GM12878 (cell line): Measurements from ENCODE around the gene COG4. TPM values are rescaled to one million over a fixed set of nuclear protein-coding genes. Genes with fewer than 3 reads are reported as not detected.

ENCODE experiments used
- ATAC-seq: fragments of 200-7000 bp; cut with Tn5 transposase; 3 replicates; pipeline ENCODE4 v1.9.1; 2020; ENCODE audit warnings: mild to moderate bottlenecking, moderate library complexity
- BruUV-seq: library from RNA; stranded (reverse); fragments of 400-500 nt; replicated peaks from 2 replicates; lab custom pipeline; 2021; lab: Mats Ljungman, UMichigan
- CTCF ChIA-PET: fragments of 300-600 bp; sonication (Branson Sonifier 250); formaldehyde crosslinking; extraction: SDS; loops from one replicate; lab custom pipeline; 2021; ENCODE audit warnings: inconsistent platforms; lab: Yijun Ruan, JAX
- POLR2A ChIA-PET: fragments of 350-600 bp; formaldehyde crosslinking; extraction: SDS; loops from one replicate; lab custom pipeline; 2021; ENCODE audit warnings: inconsistent platforms; lab: Charles Lee
- RAD21 ChIA-PET: fragments of 300-600 bp; sonication (Branson Sonifier 250); formaldehyde crosslinking; loops from one replicate; lab custom pipeline; 2023; ENCODE audit warnings: antibody characterized with exemption; ENCODE audit not compliant: unreplicated experiment; lab: Charles Lee
- SMC1A ChIA-PET: fragments of 300-600 bp; sonication (Branson Sonifier 250); formaldehyde crosslinking; loops from one replicate; lab custom pipeline; 2023; ENCODE audit not compliant: unreplicated experiment, uncharacterized antibody; lab: Charles Lee
- DNase-seq: peaks from one replicate; pipeline ENCODE4 v3.0.0-alpha.2; 2011; ENCODE audit warnings: low read depth, low spot score
- FAIRE-seq: peaks from 3 replicates; lab custom pipeline; 2011; peaks lifted over from hg19 to GRCh38; lab: Jason Lieb, UNC
- H2AFZ ChIP-seq: 2 replicates; pipeline ENCODE4 v1.6.0; 2011; ENCODE audit warnings: low read depth, low read length, control low read depth; ENCODE audit not compliant: control insufficient read depth
- H3K27ac ChIP-seq: 2 replicates; pipeline ENCODE4 v1.5.1; 2011; ENCODE audit warnings: control low read depth; ENCODE audit not compliant: control insufficient read depth, insufficient read depth
- H3K27me3 ChIP-seq, 2 experiments: replicated peaks in 1 of 2; 2 replicates each; pipeline versions ENCODE4 v1.6.0 to v1.6.1; 2011; ENCODE audit warnings: low read length in 1 of 2; ENCODE audit not compliant: control insufficient read depth in 2 of 2, insufficient read depth in 2 of 2
- H3K36me3 ChIP-seq, 2 experiments: 2 replicates each; pipeline ENCODE4 v1.5.1; 2011; ENCODE audit warnings: low read length in 1 of 2; ENCODE audit not compliant: control insufficient read depth in 2 of 2, insufficient read depth in 2 of 2
- H3K4me1 ChIP-seq: 2 replicates; pipeline ENCODE4 v1.6.1; 2011; ENCODE audit warnings: mild to moderate bottlenecking, low read length, moderate library complexity, mixed read lengths; ENCODE audit not compliant: control insufficient read depth, insufficient read depth
- H3K4me2 ChIP-seq: 2 replicates; pipeline ENCODE4 v1.6.0; 2011; ENCODE audit warnings: control low read depth; ENCODE audit not compliant: control insufficient read depth, insufficient read depth
- H3K4me3 ChIP-seq: fragments of 200-600 bp; sonication (generic); 2 replicates; pipeline ENCODE4 v1.5.1; 2016
- H3K79me2 ChIP-seq: 2 replicates; pipeline ENCODE4 v1.6.0; 2011; ENCODE audit warnings: low read length; ENCODE audit not compliant: control insufficient read depth, insufficient read depth
- H3K9ac ChIP-seq: 2 replicates; pipeline ENCODE4 v1.8.0; 2011; ENCODE audit warnings: low read length, control low read depth, mixed read lengths; ENCODE audit not compliant: control insufficient read depth, insufficient read depth
- H3K9me3 ChIP-seq: replicated peaks from 3 replicates; pipeline ENCODE4 v1.5.1; 2011; ENCODE audit warnings: mild to moderate bottlenecking, low read length; ENCODE audit not compliant: control insufficient read depth, insufficient read depth
- H4K20me1 ChIP-seq: 2 replicates; pipeline ENCODE4 v1.6.0; 2011; ENCODE audit not compliant: control insufficient read depth, insufficient read depth
- CBFB ChIP-seq: IDR thresholded peaks from 2 replicates; pipeline ENCODE4 v1.6.1; 2016; ENCODE audit warnings: antibody characterized with exemption, low read depth
- ELK1 ChIP-seq: IDR thresholded peaks from 2 replicates; pipeline ENCODE4 v1.6.1; 2012; ENCODE audit warnings: low read depth, low read length, improper control_type of control experiment
- FOXM1 ChIP-seq: IDR thresholded peaks from 2 replicates; pipeline ENCODE4 v1.6.1; 2012; ENCODE audit warnings: low read depth, mild to moderate bottlenecking, inconsistent platforms, low read length, moderate library complexity
- KAT2A ChIP-seq: conservative IDR thresholded peaks from 2 replicates; pipeline ENCODE4 v1.6.1; 2011; ENCODE audit warnings: low read depth, low read length; ENCODE audit not compliant: control insufficient read depth
- MTA2 ChIP-seq: fragments of 450-650 bp; IDR thresholded peaks from 2 replicates; pipeline ENCODE4 v1.6.1; 2016; ENCODE audit warnings: low read depth, mild to moderate bottlenecking, moderate library complexity
- NKRF ChIP-seq: fragments of 450-650 bp; conservative IDR thresholded peaks from 2 replicates; pipeline ENCODE4 v1.6.1; 2017; ENCODE audit warnings: mild to moderate bottlenecking, moderate library complexity
- PAX5 ChIP-seq: IDR thresholded peaks from 2 replicates; pipeline ENCODE4 v1.6.1; 2011; ENCODE audit warnings: low read depth, low read length, borderline replicate concordance
- RELA ChIP-seq: fragments of 450-650 bp; IDR thresholded peaks from 2 replicates; pipeline ENCODE4 v1.8.0; 2014; ENCODE audit warnings: borderline replicate concordance; ENCODE audit not compliant: partially characterized antibody
- SKIL ChIP-seq: fragments of 450-650 bp; IDR thresholded peaks from 2 replicates; pipeline ENCODE4 v1.6.1; 2017; ENCODE audit warnings: mild to moderate bottlenecking, low read depth, inconsistent platforms; ENCODE audit not compliant: poor library complexity, severe bottlenecking
- TAF1 ChIP-seq: IDR thresholded peaks from 2 replicates; pipeline ENCODE4 v1.6.1; 2011; ENCODE audit warnings: mild to moderate bottlenecking, low read depth, low read length, borderline replicate concordance
- ZBED1 ChIP-seq: IDR thresholded peaks from 2 replicates; pipeline ENCODE4 v1.6.1; 2016; ENCODE audit warnings: borderline replicate concordance
- WGBS: methylation state at CpG from one replicate; pipeline ENCODE4 v1.1.6; 2016; ENCODE audit warnings: low lambda C conversion rate; ENCODE audit not compliant: insufficient replicate concordance, insufficient coverage; ENCODE audit errors: missing lambda C conversion rate; 5-methylcytosine and 5-hydroxymethylcytosine counted together
- in situ Hi-C: fragments of 300-500 bp; cut with MboI; formaldehyde crosslinking; loops from 9 replicates; pipeline ENCODE4 v1.14.3; 2018; ENCODE audit warnings: mixed read lengths
- intact Hi-C: fragments of 100-400 bp; cut with micrococcal nuclease; formaldehyde crosslinking; loops from one replicate; pipeline ENCODE4 v1.14.2; 2022; ENCODE audit not compliant: unreplicated experiment
- polyA plus RNA-seq, 11 experiments: library from polyadenylated mRNA; depleted of rRNA in 4 of 11; unstranded in 6 of 11; stranded (reverse) in 5 of 11; fragments of >200 nt; fragmentation: Nextera tagmentation in 4 of 11; fragmentation: Illumina TruSeq in 1 of 11; extraction: Ambion mirVana in 4 of 11; extraction: Trizol in 1 of 11; gene quantifications; 1 replicate in 1 of 11; 2 replicates in 10 of 11; pipeline versions ENCODE4 v1.2.1 to v1.2.3, GENCODE V29; 2011 to 2016; ENCODE audit warnings: inconsistent platforms in 2 of 11, missing spikeins in 2 of 11, low read depth in 1 of 11
- total RNA-seq, 4 experiments: library from RNA; depleted of rRNA in 3 of 4; stranded (reverse); fragments of >200 nt in 3 of 4; fragmentation: Illumina TruSeq in 1 of 4; extraction: Trizol in 1 of 4; gene quantifications; 2 replicates each; pipeline versions ENCODE4 v1.2.1 to v1.2.3, GENCODE V29; 2013 to 2021

COG4 gene
- total and polyA plus RNA-seq, 10 of the 15 experiments (the other 5 are each of a cell fraction or from before 2014, with no cell fraction given) = 7.0 to 57.7 (median 33.0) TPM

- CTCF ChIA-PET = interaction anchor here (1.1 to 1.7 kb wide), 2 partner anchors 25 to 110 kb away, joined by 3 to 5 read pairs; no protein-coding TSS in a partner anchor
- peak overlapping the region; percentile 78 for H3K9ac ChIP-seq
- H2AFZ ChIP-seq = no peak overlapping the region; the same call in 1 of the 2 replicates
- TF ChIP-seq ZBED1 (peak; percentile 90; the same call in 1 of the 2 replicates), MTA2 (peak; percentile 83), ELK1 (no peak; the same call in 1 of the 2 replicates), CBFB (peak; percentile 67), TAF1 (no peak), KAT2A (no peak), PAX5 (peak; percentile 97), FOXM1 (no peak), RELA (peak; percentile 54), SKIL (peak; percentile 83), NKRF (0 out of 2 replicates have a peak, but pooled peaks have one; percentile 46)
These were observed 92.5 kb downstream of the COG4 start for GRCh38 chr16:70430667-70431536.

More at GRCh38 chr16:70430667-70431536, 92.5 kb downstream of the COG4 start:
- Histone ChIP-seq H3K4me1 (peaks cover 63% of the 10 kb centered on the region), H3K79me2 (peaks cover 78% of the 10 kb centered on the region), H3K27me3 (no peaks in the 10 kb centered on the region), H3K4me2 (peak overlapping the region; percentile 78), H3K4me3 (peak overlapping the region; percentile 67; the same call in 1 of the 2 replicates), H4K20me1 (no peaks in the 10 kb centered on the region), H3K36me3 (peaks cover 0 to 5% of the 10 kb centered on the region in 2 experiments; a peak in 1 of 4 replicates), H3K27ac (peak overlapping the region; percentile 99), H3K9me3 (no peaks in the 10 kb centered on the region)
- BruUV-seq = no TSS peak
- WGBS = 1% methylated on average over 10 of the region's 11 CpGs
- POLR2A ChIA-PET = interaction anchor here (0.5 to 4.9 kb wide), 12 partner anchors 12 to 1686 kb away, joined by 3 to 58 read pairs (median 6); partner anchors contain the start of genes COG4 and SF3B3
- in situ Hi-C loops (no loop called here), intact Hi-C loops (loop anchor here (1.0 to 10.0 kb wide), 5 partner anchors 14 to 866 kb away; partner anchors contain the start of gene NFAT5)
- ATAC-seq (peak; percentile 65), FAIRE-seq (peak; percentile 90), DNase-seq (peak; percentile 99)
- RAD21 ChIA-PET = interaction anchor here (0.6 to 3.9 kb wide), 11 partner anchors 12 to 104 kb away, joined by 3 to 38 read pairs (median 12); partner anchors contain the start of genes COG4, FCSK and SF3B3
- SMC1A ChIA-PET = interaction anchor here (0.8 to 4.0 kb wide), 12 partner anchors 9 to 109 kb away, joined by 3 to 37 read pairs (median 14); partner anchors contain the start of genes COG4, FCSK and SF3B3
